Measurements from ENCODE around the gene LPAR1.

The LPAR1 gene

GRCh38 chr9:110996436-110997220, 41.6 kb downstream of the LPAR1 start:
- no peak for DNase-seq

GRCh38 chr9:110995420-110996340, 42.6 kb downstream of the LPAR1 start:
- DNase-seq = no peak

DNA sequence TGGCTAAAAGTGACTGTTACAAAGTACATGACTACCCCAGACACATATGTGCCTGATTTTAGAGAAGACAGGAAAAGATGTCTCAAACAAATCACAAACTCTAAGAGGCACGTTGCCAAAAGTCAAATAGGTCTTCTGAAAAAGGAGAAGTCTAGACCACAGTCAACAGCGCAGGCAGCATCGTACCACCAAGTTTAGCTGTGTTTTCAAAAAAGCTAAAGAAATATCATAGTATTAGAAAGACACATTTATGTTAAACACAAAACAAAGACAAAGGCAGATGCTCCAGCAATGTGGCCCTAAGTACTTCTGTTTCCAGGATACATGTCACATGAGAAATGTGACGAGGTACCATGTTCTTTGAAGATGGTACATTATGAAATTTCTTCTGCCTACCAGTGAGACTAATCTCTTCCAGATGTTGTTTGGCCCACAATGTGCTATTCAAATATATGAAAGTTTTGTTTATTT, 43.5 kb downstream of the LPAR1 start:
- DNase-seq = peak; percentile 36 to 42

GRCh38 chr9:110990481-110990880, 47.8 kb downstream of the LPAR1 start:
- no peak for DNase-seq

GRCh38 chr9:110986529-110986928, 51.7 kb downstream of the LPAR1 start:
- DNase-seq = no peak

DNA sequence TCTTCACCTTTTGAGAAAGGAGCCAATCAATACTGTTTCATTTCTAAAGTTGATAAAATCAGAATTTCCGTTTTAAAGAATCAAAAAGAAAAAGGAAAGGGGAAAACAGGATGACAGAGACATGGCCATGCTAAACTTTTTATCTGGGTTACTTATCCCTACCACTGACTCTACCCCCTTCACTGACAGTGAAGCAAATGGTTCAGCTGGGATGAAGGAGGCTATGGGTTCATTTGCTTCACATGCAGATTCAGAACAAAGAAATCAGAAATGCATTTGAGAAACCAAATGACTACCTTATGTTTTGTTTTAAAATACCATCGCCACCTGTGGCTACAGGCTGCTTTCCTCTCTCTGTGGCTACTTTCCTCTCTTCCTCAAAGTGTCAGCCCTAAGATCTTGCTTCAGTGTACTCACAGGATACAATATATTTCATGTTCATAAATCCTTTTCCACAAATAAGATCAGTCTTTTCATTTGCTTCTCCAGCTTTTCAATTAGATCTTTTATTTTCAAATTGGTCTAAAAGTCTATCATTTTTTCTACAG, 53.3 kb downstream of the LPAR1 start:
- no peak for DNase-seq

- DNase-seq = no peak
Observed at GRCh38 chr9:110980261-110980660, 58.0 kb downstream of the LPAR1 start.

DNA sequence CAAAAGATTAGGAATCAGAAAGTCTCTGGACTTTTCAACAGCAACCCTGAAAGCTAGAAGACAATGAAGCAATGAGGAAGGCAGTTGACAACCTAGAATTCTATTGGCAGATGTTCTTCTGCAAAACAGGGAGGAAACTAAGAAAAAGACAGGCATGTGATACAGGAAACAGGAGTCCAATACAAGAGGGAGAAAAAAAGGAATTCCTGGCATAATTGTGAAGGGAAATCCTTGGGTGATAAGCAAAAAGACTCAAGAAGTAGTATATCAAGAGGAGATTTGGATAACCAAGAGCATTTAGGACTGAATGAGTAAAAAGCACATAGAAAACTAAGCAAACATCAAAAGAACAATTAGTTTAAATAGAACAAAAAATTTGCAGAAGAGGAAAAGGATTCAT, 58.6 kb downstream of the LPAR1 start:
- DNase-seq = no peak

GRCh38 chr9:110978516-110978915, 59.8 kb downstream of the LPAR1 start:
- no peak for DNase-seq

- DNase-seq = no peak
Observed at GRCh38 chr9:110977259-110977709, 61.0 kb downstream of the LPAR1 start.

DNA sequence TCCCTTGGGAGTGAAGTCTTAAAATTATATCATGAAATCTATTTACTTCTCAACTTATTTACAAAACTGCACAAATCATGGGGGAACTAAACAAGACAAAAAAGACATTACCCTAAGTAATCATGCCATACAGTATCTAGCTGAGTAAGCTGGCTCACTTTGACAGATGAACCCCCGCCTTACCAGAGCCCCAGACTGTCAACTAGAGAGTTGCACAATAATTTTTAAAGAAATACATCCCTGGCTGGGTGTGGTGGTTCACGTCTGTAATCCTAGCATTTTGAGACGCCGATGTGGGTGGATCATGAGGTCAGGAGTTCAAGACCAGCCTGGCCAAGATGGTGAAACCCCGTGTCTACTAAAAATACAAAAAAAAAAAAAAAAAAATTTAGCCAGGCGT, 62.3 kb downstream of the LPAR1 start:
- no peak for DNase-seq

DNA sequence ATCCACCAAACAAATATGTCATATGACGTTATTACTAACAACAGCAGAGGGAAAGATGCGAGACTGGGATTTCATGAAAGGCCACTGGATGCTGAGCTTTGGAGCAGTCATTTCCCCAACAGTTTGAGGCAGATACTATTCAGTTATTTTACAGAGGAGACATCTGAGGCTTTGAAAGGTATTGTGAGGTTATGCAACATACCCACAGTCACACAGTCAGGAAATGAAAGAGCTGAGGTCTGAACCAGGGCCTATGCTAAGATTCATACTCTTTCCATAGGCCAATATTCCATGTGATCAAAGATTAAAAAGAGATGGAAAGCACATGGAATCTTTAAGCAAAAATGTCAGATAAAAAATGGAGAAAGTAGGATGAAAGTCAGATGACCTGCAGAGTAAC, 63.0 kb downstream of the LPAR1 start:
- peak; percentile 2 to 10 for DNase-seq

- DNase-seq = no peak
Observed at GRCh38 chr9:110971705-110972104, 66.6 kb downstream of the LPAR1 start.

DNA sequence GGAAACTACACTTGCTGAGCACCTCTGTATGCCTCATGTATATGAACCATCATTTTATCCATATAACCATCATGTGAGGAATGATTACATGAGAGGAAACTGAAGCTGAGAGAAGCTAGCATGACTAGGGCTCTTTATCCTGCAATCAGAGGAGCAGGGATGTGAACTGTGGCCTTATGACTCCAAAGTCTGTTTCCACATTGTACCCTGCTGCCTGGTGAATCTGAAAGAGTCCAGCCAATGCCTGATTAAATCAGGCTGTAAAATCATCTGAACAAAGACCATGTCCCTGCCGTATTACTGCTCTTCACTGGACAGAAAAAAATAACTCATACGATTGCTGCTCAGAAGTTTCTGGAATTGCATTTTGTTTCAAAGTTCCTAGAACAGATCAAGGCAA, 67.0 kb downstream of the LPAR1 start:
- DNase-seq = no peak

DNA sequence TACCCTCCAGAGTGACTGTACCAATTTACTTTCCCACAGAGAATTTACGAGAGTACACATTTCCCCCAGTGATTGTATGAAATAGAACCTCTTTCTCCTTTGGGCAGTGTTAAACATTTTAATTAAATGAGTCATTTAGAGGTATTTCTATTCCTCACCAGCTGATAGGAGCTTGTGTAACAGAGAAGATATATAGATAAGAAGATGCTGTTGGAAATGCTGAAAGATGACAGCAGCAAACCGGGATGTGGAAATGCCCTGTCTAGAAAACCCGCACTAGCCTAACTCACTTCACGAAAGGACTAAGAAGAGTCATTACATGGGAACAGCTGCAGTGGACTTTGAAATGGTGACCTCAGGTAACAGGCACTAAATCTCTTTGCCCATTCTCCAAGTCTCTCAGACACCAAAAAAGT, 68.3 kb downstream of the LPAR1 start:
- DNase-seq = no peak

GRCh38 chr9:110968096-110968495, 70.2 kb downstream of the LPAR1 start:
- no peak for DNase-seq

DNA sequence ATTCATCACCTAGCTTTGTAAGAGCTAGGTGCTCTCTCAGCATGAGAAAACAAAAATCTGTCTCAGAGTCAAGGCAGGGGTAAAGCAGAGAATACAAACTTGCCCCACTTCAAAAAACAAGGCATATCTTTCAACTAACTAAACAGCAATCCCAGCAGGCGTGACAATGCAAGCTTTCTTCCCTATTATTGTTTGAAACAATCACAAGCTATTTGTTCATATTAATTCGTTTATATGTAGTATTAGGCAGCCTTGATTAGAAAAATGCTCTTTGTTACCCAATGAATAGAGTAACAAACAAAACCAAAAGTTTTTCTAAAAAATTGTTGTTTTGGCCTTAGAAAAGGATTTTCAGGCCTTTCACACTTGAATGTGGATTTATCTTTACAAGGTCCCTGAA, 71.1 kb downstream of the LPAR1 start:
- DNase-seq = no peak

DNA sequence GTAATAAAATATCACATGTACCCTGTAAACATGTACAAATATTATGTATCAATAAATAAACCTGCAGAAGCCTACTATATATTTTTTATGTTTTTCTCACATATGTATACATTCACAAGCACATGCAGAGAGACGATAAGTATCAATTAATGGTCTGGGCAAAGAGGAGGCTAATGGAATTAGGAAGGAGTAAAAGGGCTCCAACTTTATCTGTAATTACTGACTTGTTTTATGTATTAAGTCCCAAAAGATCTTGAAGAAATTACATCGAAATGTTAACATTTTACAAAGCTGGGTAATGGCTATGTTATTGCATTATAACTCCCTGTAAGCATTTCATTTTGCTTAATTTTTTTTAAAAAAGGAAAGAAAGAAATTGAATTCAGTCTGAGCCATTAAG, 78.0 kb downstream of the LPAR1 start:
- no peak for DNase-seq

GRCh38 chr9:110958847-110959246, 79.4 kb downstream of the LPAR1 start:
- DNase-seq = no peak

DNA sequence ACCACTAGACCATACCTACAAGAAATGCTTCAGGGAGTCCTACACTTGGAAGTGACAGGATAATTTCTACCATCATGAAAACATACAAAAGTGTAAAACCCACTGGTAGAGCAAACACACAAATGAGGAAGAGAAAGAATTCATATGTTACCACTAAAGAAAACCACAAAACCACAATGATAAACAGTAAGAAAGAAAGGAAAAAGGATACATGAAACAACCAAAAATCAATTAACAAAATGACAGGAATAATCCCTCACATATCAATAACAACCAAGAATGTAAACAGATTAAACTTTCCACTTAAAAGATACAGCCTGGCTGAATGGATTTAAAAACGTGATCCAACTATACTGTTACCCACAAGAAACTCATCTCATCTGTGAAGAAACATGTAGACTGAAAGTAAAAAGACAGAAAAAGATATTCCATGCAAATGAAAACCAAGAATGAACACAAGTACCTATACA, 83.4 kb downstream of the LPAR1 start:
- no peak for DNase-seq

GRCh38 chr9:110952540-110952859, 85.8 kb downstream of the LPAR1 start:
- DNase-seq = no peak

DNA sequence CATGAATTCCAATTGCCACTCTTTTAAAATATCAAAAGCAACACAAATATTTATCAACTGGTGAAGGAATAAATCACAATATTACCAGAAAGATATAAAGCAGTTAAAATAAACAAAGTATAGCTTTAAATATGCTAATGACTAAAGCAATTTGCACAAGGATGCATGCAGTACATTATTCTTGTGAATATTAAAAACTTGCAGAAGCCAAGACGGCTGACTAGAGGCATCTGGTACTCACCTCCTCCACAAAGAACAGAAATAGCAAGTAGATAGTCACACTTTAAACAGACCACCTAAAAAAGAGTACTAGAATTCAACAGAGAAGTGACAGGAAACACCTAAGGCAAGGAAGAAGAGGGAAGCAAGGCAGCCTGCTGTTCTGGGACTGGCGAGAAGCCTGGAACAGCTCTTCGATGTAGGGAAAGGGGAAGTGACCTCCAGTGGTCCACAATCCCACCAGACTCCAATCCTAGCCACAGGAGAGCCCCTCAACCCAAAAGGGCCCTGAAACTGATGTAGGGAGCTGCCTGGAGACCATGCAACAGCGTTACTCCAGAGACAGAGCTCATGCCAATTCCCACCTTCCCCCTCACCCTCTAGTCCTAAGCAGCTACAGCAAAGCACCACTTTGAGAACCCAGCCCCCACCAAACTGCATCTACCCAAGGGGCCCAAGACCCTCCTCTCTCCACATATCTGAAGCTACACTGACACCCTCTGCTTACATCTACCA, 86.3 kb downstream of the LPAR1 start:
- no peak for DNase-seq

Measured in AML-193 (cell line).